OCI-LY3 (cell line): ENCODE data around the gene PSMB3.
"Not testable (repeated sequence)": the region's sequence is repeated elsewhere in the genome, so short reads cannot be mapped to it uniquely, and the experiment has no call there.

Source experiments
- H2AFZ ChIP-seq: fragments of 200-600, 300-600 bp; shearing (Covaris generic); 2 replicates; pipeline ENCODE4 v1.6.0; 2014; ENCODE audit warnings: antibody characterized with exemption, low read depth, low read length
- H3K27ac ChIP-seq: fragments of 200-600, 300-600 bp; sonication (generic); 2 replicates; pipeline ENCODE4 v1.5.1; 2014; ENCODE audit warnings: mild to moderate bottlenecking, low read length, moderate library complexity, mixed read lengths
- H3K27me3 ChIP-seq: fragments of 200-600, 300-600 bp; sonication (generic); 2 replicates; pipeline ENCODE4 v1.6.1; 2014; ENCODE audit warnings: low read depth, low read length, mixed read lengths
- H3K36me3 ChIP-seq: fragments of 200-600, 300-600 bp; sonication (generic); replicated peaks from 2 replicates; pipeline ENCODE3; 2014; ENCODE audit warnings: low read depth, low read length, mixed read lengths
- H3K4me1 ChIP-seq: fragments of 300-600, 200-600 bp; sonication (generic); 2 replicates; pipeline ENCODE4 v1.6.1; 2014; ENCODE audit warnings: low read length, mixed read lengths
- H3K4me2 ChIP-seq: fragments of 200-600, 300-600 bp; sonication (generic); 2 replicates; pipeline ENCODE4 v1.6.1; 2014; ENCODE audit warnings: low read length, mixed read lengths
- H3K4me3 ChIP-seq: fragments of 300-600, 200-600 bp; sonication (generic); 2 replicates; pipeline ENCODE4 v1.5.1; 2014; ENCODE audit warnings: antibody characterized with exemption, mild to moderate bottlenecking, low read length, moderate library complexity
- H3K79me2 ChIP-seq: fragments of 300-600, 200-600 bp; shearing (Covaris generic); 2 replicates; pipeline ENCODE4 v1.6.1; 2014; ENCODE audit warnings: mild to moderate bottlenecking, low read length, mixed read lengths
- H3K9ac ChIP-seq: fragments of 300-600, 200-600 bp; shearing (Covaris generic); 2 replicates; pipeline ENCODE4 v1.6.0; 2014; ENCODE audit warnings: mild to moderate bottlenecking, low read length, moderate library complexity
- H3K9me3 ChIP-seq: fragments of 200-600, 300-600 bp; shearing (Covaris generic); 2 replicates; pipeline ENCODE4 v1.6.1; 2014; ENCODE audit warnings: low read length, mixed read lengths; ENCODE audit not compliant: insufficient read depth
- H4K20me1 ChIP-seq: fragments of 200-600, 300-600 bp; sonication (generic); 2 replicates; pipeline ENCODE4 v1.6.1; 2016; ENCODE audit warnings: low read length, mixed read lengths; ENCODE audit not compliant: insufficient read depth
- EZH2phosphoT487 ChIP-seq: fragments of 200-600 bp; shearing (Covaris generic); IDR thresholded peaks from 2 replicates; pipeline ENCODE4 v1.6.1; 2018; ENCODE audit warnings: antibody characterized with exemption, mixed run types, low read depth
- TF ChIP-seq, protein P1 (sequence below): fragments of 200-600, 300-600 bp; sonication (generic); IDR thresholded peaks from 2 replicates; pipeline ENCODE4 v1.5.1; 2014; ENCODE audit warnings: antibody characterized with exemption, low read length, low read depth

PSMB3 gene

DNA sequence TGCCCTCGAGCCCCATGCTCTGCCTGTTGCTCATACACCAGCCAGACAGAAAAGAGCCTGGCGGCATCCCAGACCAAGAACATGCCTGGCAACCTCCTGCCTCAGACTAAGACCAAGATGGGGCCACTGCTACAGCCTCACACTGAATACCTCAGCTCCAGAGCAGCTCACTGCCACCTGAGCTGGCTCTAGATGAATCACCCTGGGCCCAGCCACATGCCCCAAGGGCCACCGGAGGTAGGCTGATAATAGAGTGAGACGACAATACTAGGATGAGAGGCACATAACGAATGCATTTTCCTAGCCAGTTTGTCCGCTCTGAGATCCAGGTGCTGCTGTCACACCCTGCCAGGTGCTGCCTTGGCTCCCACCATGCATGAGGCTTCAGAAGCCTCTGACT, 33.8 kb downstream of the PSMB3 start:
- H3K9ac ChIP-seq = no peak overlapping the region
- H3K27ac ChIP-seq = no peak overlapping the region
- H3K4me1 ChIP-seq = no peaks in the 10 kb centered on the region
- no peaks in the 10 kb centered on the region for H3K27me3 ChIP-seq
- TF ChIP-seq, protein P1, sequence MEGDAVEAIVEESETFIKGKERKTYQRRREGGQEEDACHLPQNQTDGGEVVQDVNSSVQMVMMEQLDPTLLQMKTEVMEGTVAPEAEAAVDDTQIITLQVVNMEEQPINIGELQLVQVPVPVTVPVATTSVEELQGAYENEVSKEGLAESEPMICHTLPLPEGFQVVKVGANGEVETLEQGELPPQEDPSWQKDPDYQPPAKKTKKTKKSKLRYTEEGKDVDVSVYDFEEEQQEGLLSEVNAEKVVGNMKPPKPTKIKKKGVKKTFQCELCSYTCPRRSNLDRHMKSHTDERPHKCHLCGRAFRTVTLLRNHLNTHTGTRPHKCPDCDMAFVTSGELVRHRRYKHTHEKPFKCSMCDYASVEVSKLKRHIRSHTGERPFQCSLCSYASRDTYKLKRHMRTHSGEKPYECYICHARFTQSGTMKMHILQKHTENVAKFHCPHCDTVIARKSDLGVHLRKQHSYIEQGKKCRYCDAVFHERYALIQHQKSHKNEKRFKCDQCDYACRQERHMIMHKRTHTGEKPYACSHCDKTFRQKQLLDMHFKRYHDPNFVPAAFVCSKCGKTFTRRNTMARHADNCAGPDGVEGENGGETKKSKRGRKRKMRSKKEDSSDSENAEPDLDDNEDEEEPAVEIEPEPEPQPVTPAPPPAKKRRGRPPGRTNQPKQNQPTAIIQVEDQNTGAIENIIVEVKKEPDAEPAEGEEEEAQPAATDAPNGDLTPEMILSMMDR = no peak
- TF ChIP-seq EZH2phosphoT487 = no peak
- no peaks in the 10 kb centered on the region for H3K9me3 ChIP-seq
- H3K4me2 ChIP-seq = no peak overlapping the region
- H3K36me3 ChIP-seq = peaks cover 17% of the 10 kb centered on the region
- no peak overlapping the region for H3K4me3 ChIP-seq
- H2AFZ ChIP-seq = no peak overlapping the region
- H3K79me2 ChIP-seq = no peaks in the 10 kb centered on the region; the same call in 1 of the 2 replicates
- no peaks in the 10 kb centered on the region; the same call in 1 of the 2 replicates for H4K20me1 ChIP-seq

DNA sequence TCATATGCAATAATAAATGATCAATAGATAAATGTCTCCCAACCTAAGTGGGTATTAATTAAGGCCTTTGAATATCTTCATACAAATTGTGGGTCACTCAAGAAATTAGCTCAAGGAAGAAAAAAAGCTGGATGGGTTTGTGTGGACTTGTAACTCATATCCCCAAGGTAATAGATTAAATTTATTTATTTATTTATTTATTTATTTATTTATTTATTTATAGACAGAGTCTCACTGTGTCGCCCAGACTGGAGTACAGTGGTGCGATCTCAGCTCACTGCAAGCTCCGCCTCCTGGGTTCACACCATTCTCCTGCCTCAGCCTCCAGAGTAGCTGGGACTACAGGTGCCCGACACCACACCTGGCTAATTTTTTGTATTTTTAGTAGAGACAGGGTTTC, 35.5 kb downstream of the PSMB3 start:
- not testable (repeated sequence) for H3K27ac ChIP-seq, H3K9me3 ChIP-seq, H3K27me3 ChIP-seq, H3K79me2 ChIP-seq, H3K4me3 ChIP-seq, H2AFZ ChIP-seq, H3K4me2 ChIP-seq, H3K4me1 ChIP-seq, H3K9ac ChIP-seq, H4K20me1 ChIP-seq
- H3K36me3 ChIP-seq = peaks cover 16% of the 10 kb centered on the region

DNA sequence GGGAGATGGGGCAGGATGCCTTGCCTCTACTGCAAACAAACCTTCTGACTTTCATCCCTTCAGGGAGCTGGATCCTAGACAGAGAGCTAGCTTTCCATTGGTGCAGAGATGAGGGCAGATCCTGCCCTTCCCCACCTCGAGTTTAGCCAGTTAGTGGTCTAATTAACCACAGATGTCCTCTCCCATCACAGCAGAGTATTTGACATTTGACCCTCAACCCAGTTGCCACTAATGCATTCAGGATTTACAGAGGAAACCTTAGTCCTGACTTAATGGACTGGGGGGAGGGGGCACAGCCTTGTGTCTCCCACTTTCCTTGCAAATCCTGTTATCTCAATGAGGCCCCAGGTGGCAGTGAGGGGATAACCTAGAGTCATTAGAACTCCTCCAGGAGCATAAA, 36.6 kb downstream of the PSMB3 start:
- no peak overlapping the region for H3K9ac ChIP-seq
- no peak overlapping the region for H3K27ac ChIP-seq
- no peak overlapping the region for H3K4me2 ChIP-seq

DNA sequence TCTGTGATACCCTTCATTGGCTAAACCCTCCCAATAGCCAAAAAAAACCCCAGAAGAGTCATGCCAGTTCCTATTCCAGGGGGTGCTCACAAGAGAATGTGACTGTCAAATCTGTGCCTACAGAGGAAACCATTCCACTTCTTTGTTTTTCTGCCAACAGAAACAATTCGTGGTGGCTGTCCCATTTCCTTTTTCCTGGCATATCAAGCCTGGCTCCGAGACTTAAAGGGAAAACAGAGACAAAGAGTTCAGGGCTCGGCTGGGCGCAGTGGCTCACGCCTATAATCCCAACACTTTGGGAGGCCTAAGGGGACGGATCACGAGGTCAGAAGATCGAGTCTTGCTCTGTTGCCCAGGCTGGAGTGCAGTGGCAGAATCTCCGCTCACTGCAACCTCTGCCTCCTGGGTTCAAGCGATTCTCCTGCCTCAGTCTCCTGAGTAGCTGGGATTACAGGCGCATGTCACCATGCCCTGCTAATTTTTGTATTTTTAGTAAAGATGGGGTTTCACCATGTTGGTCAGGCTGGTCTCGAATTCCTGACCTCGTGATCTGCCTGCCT, 37.7 kb downstream of the PSMB3 start:
- peaks cover 15% of the 10 kb centered on the region for H3K36me3 ChIP-seq
- H3K9me3 ChIP-seq, H4K20me1 ChIP-seq, H2AFZ ChIP-seq, H3K79me2 ChIP-seq, H3K27me3 ChIP-seq, H3K4me3 ChIP-seq, H3K27ac ChIP-seq, H3K9ac ChIP-seq, H3K4me2 ChIP-seq, H3K4me1 ChIP-seq: not testable (repeated sequence)

More for the DNA sequence above, 36.6 kb downstream of the PSMB3 start:
- Histone ChIP-seq H3K36me3 (peaks cover 15% of the 10 kb centered on the region), H3K79me2 (no peaks in the 10 kb centered on the region; the same call in 1 of the 2 replicates), H3K4me1 (no peaks in the 10 kb centered on the region), H3K27me3 (no peaks in the 10 kb centered on the region), H3K9me3 (no peaks in the 10 kb centered on the region), H4K20me1 (no peaks in the 10 kb centered on the region; the same call in 1 of the 2 replicates), H2AFZ (no peak overlapping the region), H3K4me3 (no peak overlapping the region)
- TF ChIP-seq, protein P1 = no peak
- no peak for TF ChIP-seq EZH2phosphoT487

DNA sequence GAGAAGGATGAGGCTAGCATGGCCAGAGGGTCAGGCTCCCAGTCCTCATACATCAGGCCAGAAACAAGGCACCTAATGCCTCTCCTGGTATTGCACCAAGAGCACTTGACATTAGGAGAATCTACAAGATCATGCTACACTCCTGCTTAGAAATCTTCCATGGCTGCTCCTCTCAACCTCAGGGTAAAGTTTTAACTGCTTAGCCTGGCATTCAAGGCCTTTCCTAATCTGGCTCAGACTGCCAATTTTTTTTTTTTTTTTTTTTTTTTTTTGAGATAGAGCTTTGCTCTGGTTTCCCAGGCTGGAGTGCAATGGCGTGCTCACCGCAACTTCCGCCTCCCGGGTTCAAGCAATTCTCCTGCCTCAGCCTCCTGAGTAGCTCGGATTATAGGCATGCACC, 38.6 kb downstream of the PSMB3 start:
- Histone ChIP-seq H3K9ac (no peak overlapping the region), H3K79me2 (peaks cover 8% of the 10 kb centered on the region), H3K36me3 (peaks cover 13% of the 10 kb centered on the region), H3K9me3 (no peaks in the 10 kb centered on the region), H3K4me1 (no peaks in the 10 kb centered on the region), H2AFZ (no peak overlapping the region), H3K27me3 (no peaks in the 10 kb centered on the region), H3K4me2 (no peak overlapping the region), H3K27ac (no peak overlapping the region), H4K20me1 (no peaks in the 10 kb centered on the region; the same call in 1 of the 2 replicates), H3K4me3 (no peak overlapping the region)
- TF ChIP-seq, protein P1 = no peak
- TF ChIP-seq EZH2phosphoT487 = no peak
